ENCODE results near the gene SNX2. TPM values are rescaled to one million over a fixed set of nuclear protein-coding genes. Genes with fewer than 3 reads are reported as not detected.

SNX2 gene
- total and polyA plus RNA-seq, 9 of the 15 experiments (the other 6 are each of a cell fraction or from before 2014, with no cell fraction given): 35.2 to 86.0 (median 58.1) TPM

- TF ChIP-seq MITF (IDR thresholded peaks at IDR 0.05) (no peak), MAFG (tag; conservative IDR thresholded peaks at IDR 0.05) (0 out of 2 replicates have a peak, but pooled peaks have one; percentile 26), TCF15 (CRISPR knock-in tag; IDR thresholded peaks at IDR 0.05) (no peak), RBBP5 (IDR thresholded peaks at IDR 0.05; ENCODE audit: borderline replicate concordance, insufficient read depth, low read length, poor library complexity, severe bottlenecking) (peak; percentile 1), ZNF140 (CRISPR knock-in tag; IDR thresholded peaks at IDR 0.05) (no peak), ZNF316 (IDR thresholded peaks at IDR 0.05) (0 out of 2 replicates have a peak, but pooled peaks have one; percentile 51), ELF2 (CRISPR knock-in tag; IDR thresholded peaks at IDR 0.05) (no peak)
These were observed 966 bp downstream of the SNX2 start (continued) for GRCh38 chr5:122775550-122776542.

- 0 out of 3 replicates have a peak, but pooled peaks cover 5% of the 10 kb centered on the region for H3K36me3 ChIP-seq (ENCODE audit: control insufficient read depth, insufficient read depth, low read length)
- H3K79me2 ChIP-seq (ENCODE audit: control insufficient read depth, insufficient read depth, low read length): peaks cover 76% of the 10 kb centered on the region
- no peak for FAIRE-seq
- no TSS peak for BruUV-seq (replicated peaks)
- H4K20me1 ChIP-seq (replicated peaks; ENCODE audit: control insufficient read depth, insufficient read depth, low read length): no peaks in the 10 kb centered on the region
- no peak overlapping the region for H3K4me2 ChIP-seq (ENCODE audit: insufficient read depth, low read length)
- WGBS (ENCODE audit: insufficient coverage, low coverage, missing lambda C conversion rate): 83% methylated on average over 4 of the region's 4 CpGs
- intact Hi-C loops (cut with micrococcal nuclease) (no loop called here), in situ Hi-C loops (cut with MboI) (no loop called here)
- ATAC-seq: no peak
- no peak for DNase-seq (ENCODE audit: extremely low read depth in 1 of 4, low spot score in 3 of 4)
- H3K27ac ChIP-seq (ENCODE audit: extremely low read depth, low read depth, low read length): no peak overlapping the region
- CTCF ChIA-PET (ENCODE audit: low intra/inter-chr PET ratio): no interaction called here
- no peaks in the 10 kb centered on the region; a peak in 3 of 5 replicates for H3K4me1 ChIP-seq (replicated peaks in 1 of 2; ENCODE audit: control insufficient read depth in 2 of 2, insufficient read depth in 2 of 2, low read length in 2 of 2)
- POLR2A ChIA-PET: interaction anchor here (1.2 kb wide), 1 partner anchor 10 kb away, joined by 3 read pairs; no protein-coding TSS in a partner anchor
- H3K27me3 ChIP-seq (ENCODE audit: control insufficient read depth in 2 of 2, insufficient read depth in 2 of 2, low read length in 2 of 2): no peaks in the 10 kb centered on the region
- no peak overlapping the region for H2AFZ ChIP-seq (ENCODE audit: low read depth, low read length)
- H3K9ac ChIP-seq (ENCODE audit: insufficient read depth in 1 of 2, low read depth in 2 of 2, low read length in 2 of 2): no peak overlapping the region
- no peaks in the 10 kb centered on the region for H3K9me1 ChIP-seq (ENCODE audit: control insufficient read depth, insufficient read depth, low read length)
- H3K9me3 ChIP-seq (replicated peaks; ENCODE audit: control insufficient read depth, insufficient read depth, low read depth, low read length): no peaks in the 10 kb centered on the region
- H3K4me3 ChIP-seq: no peak overlapping the region
- TF ChIP-seq NFE2 (IDR thresholded peaks at IDR 0.05; ENCODE audit: low read depth): peak; percentile 59; the same call in 1 of the 2 replicates
- TF ChIP-seq SMARCE1 (IDR thresholded peaks at IDR 0.05): no peak
- peak; percentile 32 for TF ChIP-seq MAFG (tag; conservative IDR thresholded peaks at IDR 0.05)
- TF ChIP-seq C11orf30 (IDR thresholded peaks at IDR 0.05; ENCODE audit: low read depth): peak; percentile 55
- peak; percentile 58 for TF ChIP-seq PRDM10 (IDR thresholded peaks at IDR 0.05; ENCODE audit: partially characterized antibody)
- peak; percentile 51 for TF ChIP-seq ZNF316 (IDR thresholded peaks at IDR 0.05)
- no peak for TF ChIP-seq DNMT1 (IDR thresholded peaks at IDR 0.05)
These were observed 3.3 kb downstream of the SNX2 start for GRCh38 chr5:122778157-122778556.

All from K562 (cell line).